Measurements from ENCODE around the gene PTPN6.

- no peak for TF ChIP-seq POLR2A (IDR thresholded peaks at IDR 0.05)
- TF ChIP-seq, protein P1, sequence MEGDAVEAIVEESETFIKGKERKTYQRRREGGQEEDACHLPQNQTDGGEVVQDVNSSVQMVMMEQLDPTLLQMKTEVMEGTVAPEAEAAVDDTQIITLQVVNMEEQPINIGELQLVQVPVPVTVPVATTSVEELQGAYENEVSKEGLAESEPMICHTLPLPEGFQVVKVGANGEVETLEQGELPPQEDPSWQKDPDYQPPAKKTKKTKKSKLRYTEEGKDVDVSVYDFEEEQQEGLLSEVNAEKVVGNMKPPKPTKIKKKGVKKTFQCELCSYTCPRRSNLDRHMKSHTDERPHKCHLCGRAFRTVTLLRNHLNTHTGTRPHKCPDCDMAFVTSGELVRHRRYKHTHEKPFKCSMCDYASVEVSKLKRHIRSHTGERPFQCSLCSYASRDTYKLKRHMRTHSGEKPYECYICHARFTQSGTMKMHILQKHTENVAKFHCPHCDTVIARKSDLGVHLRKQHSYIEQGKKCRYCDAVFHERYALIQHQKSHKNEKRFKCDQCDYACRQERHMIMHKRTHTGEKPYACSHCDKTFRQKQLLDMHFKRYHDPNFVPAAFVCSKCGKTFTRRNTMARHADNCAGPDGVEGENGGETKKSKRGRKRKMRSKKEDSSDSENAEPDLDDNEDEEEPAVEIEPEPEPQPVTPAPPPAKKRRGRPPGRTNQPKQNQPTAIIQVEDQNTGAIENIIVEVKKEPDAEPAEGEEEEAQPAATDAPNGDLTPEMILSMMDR (IDR thresholded peaks at IDR 0.05), result no peak
These were observed 41.6 kb upstream of the PTPN6 start for GRCh38 chr12:6909421-6910145.

All from tibial nerve (tissue), 3 donors.